HEK293 (cell line): ENCODE measurements around the gene SGSM2.

Experiments used
- CTCF ChIA-PET: fragments of 350-600 bp; formaldehyde crosslinking; extraction: SDS; loops from one replicate; lab custom pipeline; 2021; ENCODE audit warnings: antibody characterized with exemption; lab: Yijun Ruan, JAX
- POLR2A ChIA-PET: fragments of 300-600 bp; formaldehyde crosslinking; extraction: SDS; loops from one replicate; lab custom pipeline; 2020; ENCODE audit warnings: antibody characterized with exemption, inconsistent platforms; lab: Yijun Ruan, JAX
- H3K27ac ChIP-seq: fragments of 200-500 bp; sonication (Bioruptor generic); 2 replicates; pipeline ENCODE4 v1.5.1; 2014; ENCODE audit warnings: low read depth, low read length, control low read depth, inconsistent platforms; ENCODE audit errors: extremely low read depth
- H3K36me3 ChIP-seq, 2 experiments: fragments of 200-500 bp in 1 of 2; sonication (Bioruptor generic) in 1 of 2; 1 replicate in 1 of 2; 2 replicates in 1 of 2; pipeline ENCODE4 v1.5.1; 2014 to 2017; ENCODE audit warnings: inconsistent platforms in 2 of 2, low read length in 2 of 2; ENCODE audit not compliant: control insufficient read depth in 2 of 2, insufficient read depth in 1 of 2
- H3K4me1 ChIP-seq: fragments of 200-500 bp; sonication (Bioruptor generic); 2 replicates; pipeline ENCODE4 v1.5.1; 2014; ENCODE audit warnings: mild to moderate bottlenecking, low read length, inconsistent platforms; ENCODE audit not compliant: control insufficient read depth, insufficient read depth
- H3K4me3 ChIP-seq: 2 replicates; pipeline ENCODE4 v1.5.1; 2011; ENCODE audit warnings: low read depth, mild to moderate bottlenecking, control low read depth, low read length, moderate library complexity
- H3K9me3 ChIP-seq: fragments of 200-500 bp; sonication (Bioruptor generic); 2 replicates; pipeline ENCODE4 v1.5.1; 2014; ENCODE audit warnings: low read depth, low read length, inconsistent platforms; ENCODE audit not compliant: control insufficient read depth, insufficient read depth
- REST ChIP-seq: fragments of 450-650 bp; formaldehyde crosslinking; IDR thresholded peaks from 2 replicates; pipeline ENCODE4 v1.5.1; 2016; ENCODE audit warnings: missing biosample characterization, missing genetic modification characterization
- YY2 ChIP-seq: fragments of 450-650 bp; formaldehyde crosslinking; IDR thresholded peaks from 2 replicates; pipeline ENCODE4 v1.5.1; 2016; ENCODE audit warnings: missing biosample characterization, missing genetic modification characterization
- ZIC2 ChIP-seq: fragments of 450-650 bp; formaldehyde crosslinking; IDR thresholded peaks from 2 replicates; pipeline ENCODE4 v1.5.1; 2016; ENCODE audit warnings: missing biosample characterization, missing genetic modification characterization
- ZNF266 ChIP-seq: fragments of 450-650 bp; formaldehyde crosslinking; IDR thresholded peaks from 2 replicates; pipeline ENCODE4 v1.5.1; 2016; ENCODE audit warnings: missing biosample characterization, missing genetic modification characterization, low read depth
- ZNF274 ChIP-seq, 2 experiments: fragments of 200-500 bp in 1 of 2; fragments of 450-650 bp in 1 of 2; sonication (Bioruptor generic) in 1 of 2; formaldehyde crosslinking in 1 of 2; IDR thresholded peaks; 2 replicates each; pipeline versions ENCODE4 v1.5.1 to v1.6.1; 2014 to 2016; ENCODE audit warnings: borderline replicate concordance in 1 of 2, inconsistent platforms in 1 of 2, low read length in 1 of 2, missing biosample characterization in 1 of 2, missing genetic modification characterization in 1 of 2
- ZNF398 ChIP-seq: fragments of 450-650 bp; formaldehyde crosslinking; IDR thresholded peaks from 2 replicates; pipeline ENCODE4 v1.5.1; 2017; ENCODE audit warnings: missing biosample characterization, missing genetic modification characterization
- ZNF513 ChIP-seq: fragments of 450-650 bp; IDR thresholded peaks from 2 replicates; pipeline ENCODE4 v1.5.1; 2018; ENCODE audit warnings: missing biosample characterization, missing genetic modification characterization
- ZNF830 ChIP-seq: fragments of 450-650 bp; IDR thresholded peaks from 2 replicates; pipeline ENCODE4 v1.5.0; 2018; ENCODE audit warnings: missing biosample characterization, missing genetic modification characterization, low read depth, mild to moderate bottlenecking, moderate library complexity

The SGSM2 gene

GRCh38 chr17:2363851-2364762 lies 26.8 kb downstream of the SGSM2 start:
- no peaks in the 10 kb centered on the region for H3K9me3 ChIP-seq
- ChIA-PET POLR2A (interaction anchor here (1.1 kb wide), 1 partner anchor 28 kb away, joined by 3 read pairs; the partner anchor contains the start of gene TSR1), CTCF (interaction anchor here (0.6 to 4.2 kb wide), 5 partner anchors 11 to 342 kb away, joined by 3 to 20 read pairs (median 10); no protein-coding TSS in a partner anchor)
- H3K27ac ChIP-seq, result no peak overlapping the region
- no peak overlapping the region for H3K4me3 ChIP-seq
- H3K36me3 ChIP-seq, result peaks cover 0 to 48% of the 10 kb centered on the region in 2 experiments; a peak in 1 of 3 replicates
- peaks cover 7% of the 10 kb centered on the region for H3K4me1 ChIP-seq
- TF ChIP-seq ZIC2 (tag by site-specific recombination) (0 out of 2 replicates have a peak, but pooled peaks have one; percentile 7), ZNF274 (IDR thresholded peaks at IDR 0.05; ENCODE audit: low read length) (no peak), ZNF274 (tag by site-specific recombination; IDR thresholded peaks at IDR 0.05; ENCODE audit: borderline replicate concordance) (no peak)

- Histone ChIP-seq H3K36me3 (peaks cover 0 to 48% of the 10 kb centered on the region in 2 experiments; a peak in 1 of 3 replicates), H3K9me3 (no peaks in the 10 kb centered on the region), H3K27ac (no peak overlapping the region), H3K4me1 (peaks cover under 1% of the 10 kb centered on the region), H3K4me3 (no peak overlapping the region)
- ChIA-PET CTCF (interaction anchor here (1.0 to 4.2 kb wide), 4 partner anchors 11 to 51 kb away, joined by 4 to 20 read pairs (median 8); no protein-coding TSS in a partner anchor), POLR2A (no interaction called here)
- TF ChIP-seq ZIC2 (tag by site-specific recombination) (0 out of 2 replicates have a peak, but pooled peaks have one; percentile 8), REST (tag by site-specific recombination) (no peak)
These were observed 27.4 kb downstream of the SGSM2 start for GRCh38 chr17:2364763-2365116.

GRCh38 chr17:2365132-2365531 lies 27.8 kb downstream of the SGSM2 start:
- TF ChIP-seq ZNF266 (tag by site-specific recombination) (no peak), ZNF398 (tag by site-specific recombination) (no peak), YY2 (tag by site-specific recombination) (no peak)
- ChIA-PET POLR2A (no interaction called here), CTCF (interaction anchor here (0.6 to 4.2 kb wide), 5 partner anchors 12 to 182 kb away, joined by 3 to 20 read pairs (median 6); no protein-coding TSS in a partner anchor)
- H3K4me3 ChIP-seq, result no peak overlapping the region
- H3K36me3 ChIP-seq, result peaks cover 0 to 48% of the 10 kb centered on the region in 2 experiments; a peak in 1 of 3 replicates
- no peaks in the 10 kb centered on the region for H3K9me3 ChIP-seq
- no peaks in the 10 kb centered on the region; the same call in 1 of the 2 replicates for H3K4me1 ChIP-seq
- no peak overlapping the region for H3K27ac ChIP-seq

- Histone ChIP-seq H3K4me3 (no peak overlapping the region), H3K9me3 (no peaks in the 10 kb centered on the region), H3K36me3 (peaks cover 0 to 54% of the 10 kb centered on the region in 2 experiments; a peak in 1 of 3 replicates), H3K4me1 (no peaks in the 10 kb centered on the region; the same call in 1 of the 2 replicates), H3K27ac (no peak overlapping the region)
- TF ChIP-seq ZNF830 (tag by site-specific recombination) (no peak), ZNF513 (peak; percentile 80)
- POLR2A ChIA-PET, result no interaction called here
- CTCF ChIA-PET, result interaction anchor here (0.5 to 8.6 kb wide), 6 partner anchors 9 to 188 kb away, joined by 3 to 63 read pairs (median 9); no protein-coding TSS in a partner anchor
These were observed 29.6 kb downstream of the SGSM2 start for GRCh38 chr17:2366747-2367494.
